Measurements from ENCODE around the gene SCFD2.
"Not testable (repeated sequence)": the region's sequence is repeated elsewhere in the genome, so short reads cannot be mapped to it uniquely, and the experiment has no call there.

SCFD2 gene

DNA sequence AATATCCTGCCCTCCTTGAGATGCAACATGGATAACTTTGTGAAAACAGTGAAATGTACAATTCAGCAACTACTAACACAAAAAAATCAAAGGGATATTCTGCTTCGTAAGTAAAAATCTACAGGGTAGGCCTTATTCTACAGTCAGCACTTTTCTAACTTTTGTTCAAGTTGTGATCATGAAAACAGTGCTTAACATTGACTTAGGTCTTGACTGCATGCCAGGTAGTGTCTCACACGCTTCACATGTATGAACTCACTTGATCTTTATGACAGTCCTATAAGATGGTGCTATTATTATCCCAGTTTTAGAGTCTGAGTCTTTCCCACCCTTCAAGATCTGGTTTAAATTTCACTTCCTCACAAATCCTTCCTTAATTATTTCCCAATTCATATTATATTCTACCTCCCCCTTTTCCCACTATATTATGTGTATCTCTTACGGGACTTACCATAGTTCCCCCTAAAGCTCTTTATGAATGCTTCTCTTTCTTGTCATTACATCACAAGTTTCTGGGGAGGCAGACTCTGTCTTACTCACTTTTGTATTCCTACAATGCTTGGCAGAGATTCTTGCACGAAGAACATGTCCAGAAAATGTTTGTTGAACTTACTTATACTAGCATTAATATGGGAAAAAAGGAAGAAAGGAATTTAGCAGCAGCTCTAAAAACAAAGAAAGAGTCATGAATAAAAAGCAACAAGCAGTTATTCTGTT, 179.8 kb downstream of the SCFD2 start:
- DNase-seq = no peak

DNA sequence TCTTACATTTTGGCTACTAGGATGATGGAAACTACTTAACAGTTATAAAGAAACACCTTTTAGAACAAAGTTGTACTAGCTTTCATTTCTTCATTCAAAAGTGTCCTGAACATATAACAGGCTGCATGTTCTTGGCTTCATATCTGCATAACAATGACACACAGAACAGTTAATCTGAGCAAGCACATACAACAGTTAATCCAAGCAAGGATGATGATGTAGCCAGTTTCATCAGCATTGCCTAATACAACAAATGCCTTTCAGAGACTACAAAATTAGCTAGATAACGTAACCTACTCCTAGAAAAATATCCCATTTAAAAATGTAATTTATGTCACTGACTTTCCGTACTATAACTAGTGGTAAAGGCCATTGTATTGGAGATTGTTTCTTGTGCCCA, 182.1 kb downstream of the SCFD2 start:
- no peak for DNase-seq

DNA sequence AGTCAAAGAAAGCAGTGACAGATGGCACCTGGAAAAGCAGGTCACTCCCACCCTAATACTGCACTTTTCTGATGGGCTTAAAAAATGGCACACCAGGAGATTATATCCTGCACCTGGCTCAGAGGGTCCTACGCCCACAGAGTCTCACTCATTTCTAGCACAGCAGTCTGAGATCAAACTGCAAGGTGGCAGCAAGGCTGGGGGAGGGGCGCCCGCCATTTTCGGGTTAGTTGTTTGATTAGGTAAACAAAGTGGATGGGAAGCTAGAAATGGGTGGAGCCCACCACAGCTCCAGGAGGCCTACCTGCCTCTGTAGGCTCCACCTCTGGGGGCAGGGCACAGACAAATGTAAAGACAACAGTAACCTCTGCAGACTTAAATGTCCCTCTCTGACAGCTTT, 188.1 kb downstream of the SCFD2 start:
- DNase-seq = not testable (repeated sequence)

DNA sequence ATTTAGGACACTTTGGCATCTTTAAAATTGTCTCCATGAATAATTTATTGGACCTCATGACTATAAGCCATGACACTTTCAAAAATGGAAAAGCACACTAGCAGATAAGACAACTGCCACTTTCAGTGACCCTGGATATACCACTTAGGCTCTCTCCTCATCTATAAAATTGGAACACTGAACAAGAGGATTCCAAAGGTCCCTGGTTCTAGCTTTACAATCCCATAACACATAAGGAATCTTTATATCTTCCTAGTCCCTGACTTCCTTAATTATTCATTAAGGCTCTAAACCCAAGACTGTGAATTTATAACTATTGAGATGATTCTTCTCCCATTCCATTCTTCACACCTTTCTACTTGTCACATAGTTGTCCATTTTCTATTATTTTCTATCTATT, 190.2 kb downstream of the SCFD2 start:
- no peak for DNase-seq

DNA sequence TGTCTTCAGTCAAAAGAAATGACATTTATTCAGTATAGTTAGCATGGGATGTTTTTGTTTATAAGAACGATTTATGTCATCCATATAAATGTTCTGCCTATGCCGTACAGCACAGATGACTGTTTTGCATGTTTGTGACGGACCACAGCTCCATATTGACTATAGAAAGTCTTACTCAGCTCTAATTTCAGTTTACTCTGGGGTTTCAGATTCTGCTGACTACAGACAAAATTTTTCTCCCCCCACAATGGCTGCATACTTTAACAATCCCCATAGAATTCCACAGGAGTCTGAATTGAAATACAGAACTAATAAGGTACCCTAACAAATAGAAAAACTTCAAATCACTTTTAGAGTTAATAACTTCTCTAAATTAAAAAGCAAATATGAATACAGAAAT, 191.0 kb downstream of the SCFD2 start:
- DNase-seq = no peak

DNA sequence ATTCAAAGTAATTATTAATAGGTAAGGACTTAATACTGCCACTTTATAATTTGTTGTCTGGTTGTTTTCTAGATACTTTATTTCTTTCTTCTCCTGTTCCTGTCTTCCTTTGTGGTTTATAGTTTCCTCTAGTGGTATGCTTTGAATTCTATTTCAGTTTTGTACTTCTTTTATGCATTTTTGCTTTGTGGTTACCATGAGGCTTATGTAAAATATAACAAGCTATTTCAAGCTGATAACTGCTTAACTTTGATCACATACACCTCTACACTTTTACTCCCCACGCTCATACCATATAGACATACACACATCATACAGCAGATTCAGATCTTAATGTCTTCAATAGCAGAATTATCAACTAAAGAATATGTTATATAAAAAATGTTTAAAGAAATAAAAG, 192.3 kb downstream of the SCFD2 start:
- DNase-seq = no peak

DNA sequence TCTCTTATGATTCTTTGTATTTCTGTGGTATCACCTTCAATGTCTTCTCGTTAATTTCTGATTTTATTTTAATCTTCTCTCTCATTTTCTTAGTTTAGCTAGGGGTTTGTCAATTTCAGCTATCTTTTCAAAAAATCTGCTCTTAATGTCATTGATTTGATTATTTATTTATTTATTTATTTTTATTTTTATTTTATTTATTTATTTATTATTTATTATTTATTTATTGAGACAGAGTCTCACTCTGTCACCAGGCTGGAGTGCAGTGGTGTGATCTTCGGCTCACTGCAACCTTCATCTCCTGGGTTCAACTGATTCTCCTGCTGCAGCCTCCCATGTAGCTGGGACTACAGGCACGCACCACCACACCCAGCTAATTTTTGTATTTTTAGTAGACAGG, 194.1 kb downstream of the SCFD2 start:
- no peak for DNase-seq

DNA sequence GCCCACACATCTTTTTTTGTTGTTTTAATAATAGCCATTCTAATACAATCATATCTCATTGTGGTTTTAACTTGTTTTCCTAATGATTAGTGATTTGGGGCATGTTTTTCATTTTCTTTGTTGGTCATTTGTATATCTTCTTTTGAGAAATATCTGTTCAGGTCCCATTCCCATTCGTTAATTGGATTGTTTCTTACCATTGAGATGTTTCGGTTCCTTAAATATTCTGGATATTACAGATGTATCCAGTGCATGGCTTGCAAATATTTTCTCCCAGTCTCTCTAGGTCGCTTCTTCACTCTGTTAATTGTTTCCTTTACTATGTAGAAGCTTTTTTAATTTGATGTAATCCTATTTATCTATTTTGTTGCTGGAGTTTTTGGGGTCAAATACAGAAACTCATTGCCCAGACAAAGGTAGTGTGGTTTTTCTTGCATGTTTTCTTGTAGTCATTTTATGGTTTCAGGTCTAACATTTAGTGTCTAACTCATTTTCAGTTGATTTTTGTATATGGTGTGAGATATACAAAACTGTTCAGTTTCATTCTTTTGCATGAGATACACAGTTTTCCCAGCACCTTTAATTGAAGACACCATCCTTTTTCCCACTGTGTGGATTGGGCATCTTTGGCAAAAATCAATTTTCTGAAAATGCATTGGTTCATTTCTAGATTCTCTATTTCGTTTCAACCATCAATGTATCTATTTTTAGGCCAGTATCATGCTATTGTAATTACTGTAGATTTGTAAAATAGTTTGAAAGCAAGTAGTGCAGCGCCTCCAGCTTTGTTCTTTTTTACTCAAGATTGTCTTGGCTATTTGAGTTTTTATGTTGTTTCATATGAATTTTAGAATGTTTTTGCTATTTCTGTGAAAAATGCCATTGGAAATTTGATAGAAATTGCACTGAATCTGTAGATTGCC, 195.9 kb downstream of the SCFD2 start:
- no peak for DNase-seq

DNA sequence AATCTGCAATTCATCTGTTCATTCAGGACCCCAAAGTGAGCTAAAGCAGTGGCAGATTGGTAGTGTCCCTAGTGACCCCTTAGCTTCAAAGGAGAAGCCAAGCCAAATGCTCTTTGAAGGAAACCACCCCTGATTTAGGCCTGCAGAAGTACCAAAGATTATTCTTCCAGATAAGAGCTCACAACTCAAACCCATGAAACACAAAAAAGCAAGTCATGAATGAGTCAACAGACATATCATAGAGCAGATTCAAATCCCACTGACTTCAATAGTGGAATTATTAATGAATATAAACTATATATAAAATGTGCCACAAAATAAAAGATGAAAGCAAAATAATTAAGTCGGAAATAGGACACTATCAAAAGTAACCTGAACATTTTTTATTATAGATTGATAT, 197.6 kb downstream of the SCFD2 start:
- DNase-seq = no peak

DNA sequence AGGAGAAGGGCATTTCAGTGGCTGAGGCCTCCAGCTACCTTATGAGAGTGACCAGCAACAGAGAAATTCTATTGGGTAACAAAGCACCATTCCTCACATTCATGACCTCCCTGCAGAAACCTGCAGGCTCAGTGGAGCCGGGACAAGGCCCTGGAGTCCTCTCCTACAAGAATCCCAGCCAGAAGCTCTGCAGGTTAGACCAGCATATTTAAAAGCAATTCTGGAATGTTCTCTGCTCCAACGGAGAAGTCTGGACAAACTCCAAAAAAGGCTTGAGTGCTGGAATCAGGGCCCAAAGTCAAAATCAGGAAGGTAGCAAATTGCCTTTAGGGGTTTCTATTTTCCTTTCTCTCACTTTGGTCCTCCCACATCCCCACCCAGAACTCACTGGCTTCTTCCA, 202.9 kb downstream of the SCFD2 start:
- DNase-seq = no peak

DNA sequence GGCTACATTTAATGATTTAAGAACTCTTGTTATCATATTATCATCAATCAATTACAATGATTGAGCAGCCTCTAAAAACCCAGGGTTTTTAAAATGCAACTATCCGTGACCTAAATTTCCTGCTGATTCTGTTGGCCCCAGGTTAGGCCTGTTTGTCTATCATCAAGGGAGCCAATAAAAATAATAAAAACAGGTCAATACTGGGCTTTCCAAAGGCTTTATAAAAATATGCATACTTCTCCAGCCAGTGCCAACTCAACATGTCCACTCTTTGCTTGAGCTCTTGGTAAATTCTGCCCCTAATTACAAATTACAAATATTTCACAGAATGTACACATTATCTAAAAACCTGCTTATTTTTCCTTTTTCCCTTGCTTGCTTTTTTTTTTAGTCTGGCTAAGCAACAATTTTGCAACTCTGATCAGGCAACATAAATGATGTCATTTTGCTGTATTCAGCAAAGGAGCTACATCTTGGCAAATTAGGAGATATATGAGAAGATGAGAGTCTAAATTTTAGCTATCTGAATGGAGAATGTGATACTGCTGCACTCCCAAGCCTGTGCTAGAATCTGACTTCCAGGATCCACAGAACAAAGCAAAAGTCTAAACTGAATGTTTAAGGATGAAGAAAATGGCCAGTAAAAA, 204.0 kb downstream of the SCFD2 start:
- DNase-seq = no peak

DNA sequence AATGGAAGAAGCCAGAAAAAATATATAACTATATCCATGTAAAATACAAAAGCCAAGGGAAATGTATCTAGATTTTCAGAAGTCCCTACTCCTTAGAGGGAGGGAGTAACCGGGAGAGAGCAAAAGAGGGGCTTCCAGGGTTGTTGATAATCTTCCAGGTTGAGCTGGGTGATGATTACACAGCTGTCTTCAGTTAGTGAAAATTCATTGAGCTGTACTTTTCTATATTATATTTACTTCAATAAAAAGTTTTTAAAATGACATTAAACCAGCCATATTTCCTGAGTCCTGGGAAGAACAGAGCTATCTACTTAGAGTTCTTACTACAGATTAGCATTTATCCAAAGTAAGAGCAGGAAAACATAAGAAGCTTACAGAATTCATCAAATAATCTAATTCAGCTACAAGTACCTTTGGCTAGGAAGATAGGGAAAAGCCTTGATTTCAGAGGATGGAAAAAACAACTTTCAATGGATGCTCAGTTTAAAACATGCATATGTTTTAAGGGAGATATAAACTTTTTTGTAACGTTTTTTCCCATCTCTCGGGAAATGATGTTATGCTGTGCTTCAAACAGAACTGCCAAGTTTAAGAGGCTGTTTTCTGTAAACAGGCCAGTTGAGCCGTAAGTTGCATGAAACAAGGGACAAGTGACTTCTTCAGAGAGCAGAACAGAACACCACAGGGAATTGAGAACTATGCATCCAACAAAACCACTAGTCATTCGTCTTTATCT, 204.6 kb downstream of the SCFD2 start:
- DNase-seq = no peak

DNA sequence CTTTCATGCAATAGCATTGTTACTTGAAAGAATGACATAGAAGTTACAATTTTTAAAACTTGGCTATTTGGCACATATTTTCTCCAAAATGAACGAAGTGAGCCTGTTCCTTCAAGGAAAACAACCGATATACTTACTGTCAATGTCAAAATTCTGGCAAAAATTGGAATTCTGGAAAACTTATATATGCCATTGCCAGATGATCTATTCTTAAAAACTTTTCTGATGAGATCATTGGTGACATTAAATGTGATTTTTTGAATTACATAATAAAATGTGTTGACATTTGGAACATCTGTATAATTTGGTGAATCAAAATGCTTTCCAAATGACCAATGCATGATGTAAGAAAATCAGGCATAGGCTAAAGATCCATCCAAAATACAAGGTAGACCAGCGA, 209.0 kb downstream of the SCFD2 start:
- no peak for DNase-seq

DNA sequence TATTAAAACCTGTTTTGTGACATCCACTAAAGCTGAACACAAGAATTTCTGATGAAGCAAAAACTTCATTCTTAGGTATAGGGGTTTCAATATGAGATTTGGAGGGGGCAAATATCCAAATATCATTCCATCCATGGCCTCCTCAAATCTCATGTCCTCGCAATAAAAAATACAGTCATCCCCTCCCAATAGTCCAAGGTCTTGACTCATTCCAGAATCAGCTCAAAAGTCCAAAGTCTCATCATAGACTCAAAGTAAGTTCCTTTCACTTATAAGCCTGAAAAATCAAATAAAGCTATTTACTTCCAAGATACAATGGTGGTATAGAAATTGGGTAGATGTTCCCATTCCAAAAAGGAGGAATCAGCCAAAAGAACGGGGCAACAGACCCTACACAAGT, 213.4 kb downstream of the SCFD2 start:
- no peak for DNase-seq

DNA sequence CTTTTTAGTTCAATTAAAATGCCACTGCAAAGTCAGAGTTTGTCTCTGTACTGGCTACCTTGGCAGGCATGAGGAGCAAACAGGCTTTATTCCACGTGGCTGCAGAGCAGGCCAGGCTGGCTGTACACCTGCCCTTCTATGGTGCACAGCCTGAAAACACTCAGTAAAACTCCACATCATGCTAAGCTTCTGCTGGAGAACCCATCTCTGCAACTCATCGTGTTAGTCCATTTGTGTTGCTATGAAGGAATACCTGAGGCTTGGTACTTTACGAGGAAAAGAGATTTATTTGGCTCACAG, 214.4 kb downstream of the SCFD2 start:
- DNase-seq = no peak

DNA sequence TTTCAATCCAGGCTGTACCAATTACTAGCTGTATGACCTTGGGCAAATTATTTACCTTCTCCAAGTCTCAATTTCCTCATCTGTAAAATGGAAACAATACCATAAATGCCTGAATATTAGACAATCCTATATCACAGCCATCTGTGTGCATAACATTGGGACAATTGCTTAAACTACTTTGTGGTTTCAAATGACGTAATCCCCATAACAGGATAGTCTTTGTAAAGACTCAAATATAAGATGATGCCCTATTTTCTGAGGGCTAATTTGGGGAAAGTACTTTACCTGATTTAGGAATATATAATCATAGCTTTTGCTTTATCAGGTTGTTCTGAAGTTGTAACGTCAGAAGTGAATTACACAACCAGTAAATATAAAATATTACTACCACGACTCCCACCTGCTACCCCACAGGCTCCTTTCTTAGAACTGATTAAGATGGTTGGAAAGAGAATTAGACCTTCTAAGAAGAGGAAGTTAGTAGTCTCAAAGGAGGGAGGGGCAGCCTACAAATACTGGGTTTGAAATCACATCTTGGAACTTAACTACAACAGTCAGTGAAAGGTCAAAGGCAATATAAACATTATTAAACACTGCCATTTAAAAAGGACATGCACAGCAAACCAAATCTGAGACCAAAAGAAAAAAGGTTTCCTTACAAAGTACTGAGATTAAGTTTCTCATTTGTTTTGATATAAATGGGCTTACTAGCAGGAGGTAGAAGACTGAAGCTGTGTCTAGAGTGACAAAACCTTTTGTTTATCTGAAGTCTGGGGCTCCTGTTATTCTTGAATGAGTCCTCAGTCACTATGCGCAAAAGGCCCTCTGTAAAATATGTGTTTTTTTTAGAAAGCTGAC, 215.0 kb downstream of the SCFD2 start:
- DNase-seq = no peak

DNA sequence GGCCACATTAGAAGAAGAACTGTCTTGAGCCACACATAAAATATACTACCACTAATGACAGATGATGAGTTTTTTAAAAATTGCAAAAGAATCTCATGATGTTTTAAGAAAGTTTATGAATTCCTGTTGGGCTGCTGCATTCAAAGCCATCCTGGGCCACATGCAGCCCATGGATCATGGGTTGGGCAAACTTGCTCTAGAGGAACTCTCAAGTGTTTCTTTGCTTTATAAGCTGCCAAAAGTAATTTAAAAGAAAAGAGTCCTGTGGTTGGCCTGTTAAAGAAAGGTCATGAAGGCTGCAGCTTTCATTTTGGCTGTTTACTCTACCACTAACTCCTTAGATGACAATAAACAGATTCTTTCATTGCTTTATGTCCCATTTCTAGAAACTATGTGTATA, 218.2 kb downstream of the SCFD2 start:
- no peak for DNase-seq

DNA sequence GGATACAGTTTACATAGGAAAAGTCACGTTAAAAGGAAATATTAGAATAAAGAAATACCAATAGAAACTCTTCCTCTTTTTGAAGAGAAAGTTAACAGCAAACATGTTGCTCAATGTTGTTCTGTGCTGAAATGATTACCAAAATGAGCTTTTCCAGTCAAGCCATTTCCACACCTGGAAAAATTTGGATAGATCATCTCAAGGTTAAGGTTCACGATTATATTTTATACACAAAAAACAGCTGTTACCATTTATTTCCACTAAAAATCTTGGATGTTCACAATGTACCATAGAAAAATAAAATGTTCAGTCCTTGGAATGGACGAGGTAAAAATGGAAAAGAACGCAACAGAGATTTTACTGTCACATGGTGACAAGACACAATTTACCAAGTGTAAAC, 218.7 kb downstream of the SCFD2 start:
- DNase-seq = no peak

DNA sequence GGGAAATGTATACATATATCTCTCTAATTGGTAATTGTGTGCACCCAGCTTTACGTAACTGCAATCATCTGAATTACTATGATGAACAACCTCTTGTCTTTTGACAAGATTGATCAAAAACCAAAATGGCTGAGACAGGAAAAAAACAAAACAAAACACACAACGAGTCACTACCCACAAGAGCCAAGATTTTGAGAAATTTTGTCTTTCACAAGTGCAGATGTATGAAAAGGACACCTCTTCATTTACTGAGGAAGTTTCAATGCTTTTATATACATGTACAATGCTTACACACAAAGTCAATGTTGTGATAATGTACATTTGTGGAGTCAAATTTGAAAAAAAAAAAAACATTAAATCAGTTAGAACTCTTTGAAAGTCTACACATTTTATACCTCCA, 224.6 kb downstream of the SCFD2 start:
- DNase-seq = no peak

DNA sequence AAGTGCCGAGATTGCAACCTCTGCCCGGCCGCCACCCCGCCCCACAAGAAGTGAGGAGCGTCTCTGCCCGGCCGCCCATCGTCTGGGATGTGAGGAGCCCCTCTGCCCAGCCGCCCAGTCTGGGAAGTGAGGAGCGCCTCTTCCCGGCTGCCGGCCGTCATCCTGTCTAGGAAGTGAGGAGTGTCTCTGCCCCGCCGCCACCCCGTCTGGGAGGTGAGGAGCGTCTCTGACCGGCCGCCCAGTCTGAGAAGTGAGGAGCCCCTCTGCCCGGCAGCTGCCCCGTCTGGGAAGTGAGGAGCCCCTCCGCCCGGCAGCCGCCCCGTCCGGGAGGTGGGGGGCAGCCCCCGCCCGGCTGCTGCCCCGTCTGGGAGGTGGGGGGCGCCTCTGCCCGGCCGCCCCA, 226.6 kb downstream of the SCFD2 start:
- DNase-seq = not testable (repeated sequence)

DNA sequence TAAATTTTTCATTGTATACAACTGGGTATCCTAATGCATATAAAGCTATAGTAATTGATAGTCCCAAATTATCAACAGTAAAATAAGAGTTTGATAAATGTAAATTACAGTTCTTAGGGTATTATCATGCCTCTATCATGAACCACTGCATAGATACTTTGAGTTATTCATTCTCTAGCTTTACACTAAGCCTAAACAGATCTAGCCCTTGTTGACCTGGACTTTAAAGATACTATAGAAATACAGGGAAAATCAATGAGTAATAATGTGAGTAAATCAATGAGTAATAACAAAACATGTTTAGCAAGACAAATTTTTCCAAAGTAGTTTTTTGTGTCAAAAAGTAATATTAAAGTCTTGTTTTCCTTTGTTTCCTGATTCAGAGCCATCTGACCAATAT, 228.4 kb downstream of the SCFD2 start:
- no peak for DNase-seq

DNA sequence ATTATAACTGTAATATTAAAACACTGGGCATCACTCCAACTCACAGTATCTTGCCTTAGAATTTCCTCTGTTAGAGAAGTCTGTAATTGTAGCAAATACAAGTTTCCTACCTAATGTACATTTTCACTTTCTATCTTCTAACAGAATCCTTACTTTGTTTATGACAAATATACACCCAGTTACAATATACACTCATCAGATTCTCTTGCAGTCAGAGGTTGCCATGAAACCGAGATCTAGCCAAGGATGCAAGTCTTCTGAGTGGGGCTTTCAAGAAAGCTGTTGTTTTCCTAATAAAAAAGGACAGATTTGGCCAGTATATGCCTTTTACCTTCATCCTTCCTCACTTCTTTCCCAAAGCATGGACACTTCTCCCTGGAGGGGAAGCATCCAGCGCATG, 228.9 kb downstream of the SCFD2 start:
- DNase-seq = no peak
